ENCODE measurements around the gene DST. TPM values are rescaled to one million over a fixed set of nuclear protein-coding genes. Genes with fewer than 3 reads are reported as not detected.

The DST gene
- total and polyA plus RNA-seq, 4 donors = 47.2 to 578 (median 371) TPM

GRCh38 chr6:56539527-56540105, 103.1 kb downstream of the DST start:
- no peak for DNase-seq
- Histone ChIP-seq H3K27me3 (ENCODE audit: control insufficient read depth in 1 of 2, insufficient read depth in 2 of 2, low read length in 1 of 2) (no peaks in the 10 kb centered on the region), H3K27ac (ENCODE audit: low read depth in 1 of 2, low read length in 2 of 2) (peak overlapping the region in 1 of 2 donors; percentile 57), H3K9me3 (ENCODE audit: control insufficient read depth, low read length) (no peaks in the 10 kb centered on the region), H3K4me3 (ENCODE audit: low read length in 2 of 2) (peak overlapping the region; percentile 83 to 85), H3K4me1 (ENCODE audit: control insufficient read depth in 1 of 2, insufficient read depth in 2 of 2, low read length in 2 of 2) (peaks cover 0 to 6% of the 10 kb centered on the region in 2 donors), H3K36me3 (ENCODE audit: control insufficient read depth in 1 of 2, insufficient read depth in 2 of 2, low read length in 1 of 2) (peaks cover 0 to 6% of the 10 kb centered on the region in 2 donors)
- intact Hi-C loops (cut with DNase I) = loop anchor here (5.0 kb wide), 3 partner anchors 42 to 167 kb away; no protein-coding TSS in a partner anchor
- no peak for ATAC-seq (ENCODE audit: low FRiP score)

GRCh38 chr6:56538851-56539250, 103.8 kb downstream of the DST start:
- Histone ChIP-seq H3K9me3 (ENCODE audit: control insufficient read depth, low read length) (no peaks in the 10 kb centered on the region), H3K4me3 (ENCODE audit: low read length in 2 of 2) (peak overlapping the region in 1 of 2 donors; percentile 80), H3K27ac (ENCODE audit: low read depth in 1 of 2, low read length in 2 of 2) (no peak overlapping the region), H3K36me3 (ENCODE audit: control insufficient read depth in 1 of 2, insufficient read depth in 2 of 2, low read length in 1 of 2) (peaks cover 0 to 8% of the 10 kb centered on the region in 2 donors), H3K4me1 (ENCODE audit: control insufficient read depth in 1 of 2, insufficient read depth in 2 of 2, low read length in 2 of 2) (peaks cover 0 to 10% of the 10 kb centered on the region in 2 donors), H3K27me3 (ENCODE audit: control insufficient read depth in 1 of 2, insufficient read depth in 2 of 2, low read length in 1 of 2) (no peaks in the 10 kb centered on the region)
- WGBS, 2 donors = 13 to 19% methylated on average over 2 of the region's 2 CpGs
- no peak for ATAC-seq (ENCODE audit: low FRiP score)
- no peak for DNase-seq
- intact Hi-C loops (cut with DNase I) = loop anchor here in 1 of 2 donors (5.0 kb wide), 1 partner anchor 57 kb away; no protein-coding TSS in a partner anchor

GRCh38 chr6:56537223-56537770, 105.4 kb downstream of the DST start:
- ATAC-seq (ENCODE audit: low FRiP score) (no peak), DNase-seq (no peak)
- H3K9me3 ChIP-seq (ENCODE audit: control insufficient read depth, low read length) = no peaks in the 10 kb centered on the region
- peak overlapping the region in 1 of 2 donors; percentile 29 for H3K4me3 ChIP-seq (ENCODE audit: low read length in 2 of 2)
- no peak overlapping the region for H3K27ac ChIP-seq (ENCODE audit: low read depth in 1 of 2, low read length in 2 of 2)
- intact Hi-C loops (cut with DNase I) = loop anchor here in 1 of 2 donors (5.0 kb wide), 1 partner anchor 55 kb away; no protein-coding TSS in a partner anchor
- peaks cover 0 to 8% of the 10 kb centered on the region in 2 donors for H3K36me3 ChIP-seq (ENCODE audit: control insufficient read depth in 1 of 2, insufficient read depth in 2 of 2, low read length in 1 of 2)
- H3K4me1 ChIP-seq (ENCODE audit: control insufficient read depth in 1 of 2, insufficient read depth in 2 of 2, low read length in 2 of 2) = peaks cover 0 to 10% of the 10 kb centered on the region in 2 donors
- H3K27me3 ChIP-seq (ENCODE audit: control insufficient read depth in 1 of 2, insufficient read depth in 2 of 2, low read length in 1 of 2) = no peaks in the 10 kb centered on the region

GRCh38 chr6:56536536-56536935, 106.2 kb downstream of the DST start:
- Histone ChIP-seq H3K4me1 (ENCODE audit: control insufficient read depth in 1 of 2, insufficient read depth in 2 of 2, low read length in 2 of 2) (peaks cover 2 to 10% of the 10 kb centered on the region in 2 donors), H3K36me3 (ENCODE audit: control insufficient read depth in 1 of 2, insufficient read depth in 2 of 2, low read length in 1 of 2) (peaks cover 4 to 8% of the 10 kb centered on the region in 2 donors), H3K4me3 (ENCODE audit: low read length in 2 of 2) (no peak overlapping the region), H3K27me3 (ENCODE audit: control insufficient read depth in 1 of 2, insufficient read depth in 2 of 2, low read length in 1 of 2) (no peaks in the 10 kb centered on the region), H3K27ac (ENCODE audit: low read depth in 1 of 2, low read length in 2 of 2) (no peak overlapping the region), H3K9me3 (ENCODE audit: control insufficient read depth, low read length) (no peaks in the 10 kb centered on the region)
- ATAC-seq (ENCODE audit: low FRiP score) (no peak), DNase-seq (no peak)
- 86 to 89% methylated on average over 2 of the region's 2 CpGs for WGBS, 2 donors
- intact Hi-C loops (cut with DNase I) = loop anchor here in 1 of 2 donors (5.0 kb wide), 1 partner anchor 54 kb away; no protein-coding TSS in a partner anchor

GRCh38 chr6:56535626-56536025, 107.1 kb downstream of the DST start:
- ATAC-seq (ENCODE audit: low FRiP score) = no peak
- peaks cover 4 to 8% of the 10 kb centered on the region in 2 donors for H3K36me3 ChIP-seq (ENCODE audit: control insufficient read depth in 1 of 2, insufficient read depth in 2 of 2, low read length in 1 of 2)

GRCh38 chr6:56534680-56535419, 107.8 kb downstream of the DST start:
- Histone ChIP-seq H3K27me3 (ENCODE audit: control insufficient read depth in 1 of 2, insufficient read depth in 2 of 2, low read length in 1 of 2) (no peaks in the 10 kb centered on the region), H3K4me1 (ENCODE audit: control insufficient read depth in 1 of 2, insufficient read depth in 2 of 2, low read length in 2 of 2) (peaks cover 2 to 10% of the 10 kb centered on the region in 2 donors), H3K4me3 (ENCODE audit: low read length in 2 of 2) (no peak overlapping the region), H3K36me3 (ENCODE audit: control insufficient read depth in 1 of 2, insufficient read depth in 2 of 2, low read length in 1 of 2) (peaks cover 4 to 8% of the 10 kb centered on the region in 2 donors), H3K27ac (ENCODE audit: low read depth in 1 of 2, low read length in 2 of 2) (no peak overlapping the region), H3K9me3 (ENCODE audit: control insufficient read depth, low read length) (no peaks in the 10 kb centered on the region)
- WGBS, 2 donors = 87 to 89% methylated on average over 8 of the region's 8 CpGs
- intact Hi-C loops (cut with DNase I) = loop anchor here in 1 of 2 donors (5.0 kb wide), 1 partner anchor 53 kb away; no protein-coding TSS in a partner anchor
- ATAC-seq (ENCODE audit: low FRiP score) (no peak), DNase-seq (no peak)

More at GRCh38 chr6:56535626-56536025, 107.1 kb downstream of the DST start:
- peaks cover 2 to 10% of the 10 kb centered on the region in 2 donors for H3K4me1 ChIP-seq (ENCODE audit: control insufficient read depth in 1 of 2, insufficient read depth in 2 of 2, low read length in 2 of 2)
- H3K4me3 ChIP-seq (ENCODE audit: low read length in 2 of 2) = no peak overlapping the region
- no peak overlapping the region for H3K27ac ChIP-seq (ENCODE audit: low read depth in 1 of 2, low read length in 2 of 2)
- no peaks in the 10 kb centered on the region for H3K9me3 ChIP-seq (ENCODE audit: control insufficient read depth, low read length)
- intact Hi-C loops (cut with DNase I) = loop anchor here in 1 of 2 donors (5.0 kb wide), 1 partner anchor 53 kb away; no protein-coding TSS in a partner anchor
- no peak for DNase-seq
- H3K27me3 ChIP-seq (ENCODE audit: control insufficient read depth in 1 of 2, insufficient read depth in 2 of 2, low read length in 1 of 2) = no peaks in the 10 kb centered on the region

GRCh38 chr6:56532766-56533551, 109.7 kb downstream of the DST start:
- Histone ChIP-seq H3K9me3 (ENCODE audit: control insufficient read depth, low read length) (no peaks in the 10 kb centered on the region), H3K27ac (ENCODE audit: low read depth in 1 of 2, low read length in 2 of 2) (no peak overlapping the region), H3K4me3 (ENCODE audit: low read length in 2 of 2) (no peak overlapping the region), H3K36me3 (ENCODE audit: control insufficient read depth in 1 of 2, insufficient read depth in 2 of 2, low read length in 1 of 2) (peaks cover 4 to 8% of the 10 kb centered on the region in 2 donors), H3K27me3 (ENCODE audit: control insufficient read depth in 1 of 2, insufficient read depth in 2 of 2, low read length in 1 of 2) (no peaks in the 10 kb centered on the region), H3K4me1 (ENCODE audit: control insufficient read depth in 1 of 2, insufficient read depth in 2 of 2, low read length in 2 of 2) (peaks cover 2 to 11% of the 10 kb centered on the region in 2 donors)
- DNase-seq (no peak), ATAC-seq (ENCODE audit: low FRiP score) (no peak)
- 39 to 48% methylated on average over 5 of the region's 5 CpGs for WGBS, 2 donors
- intact Hi-C loops (cut with DNase I) = no loop called here

GRCh38 chr6:56531839-56532595, 110.7 kb downstream of the DST start:
- Histone ChIP-seq H3K4me3 (ENCODE audit: low read length in 2 of 2) (no peak overlapping the region), H3K36me3 (ENCODE audit: control insufficient read depth in 1 of 2, insufficient read depth in 2 of 2, low read length in 1 of 2) (peaks cover 4 to 8% of the 10 kb centered on the region in 2 donors), H3K27ac (ENCODE audit: low read depth in 1 of 2, low read length in 2 of 2) (no peak overlapping the region), H3K4me1 (ENCODE audit: control insufficient read depth in 1 of 2, insufficient read depth in 2 of 2, low read length in 2 of 2) (peaks cover 2 to 7% of the 10 kb centered on the region in 2 donors), H3K9me3 (ENCODE audit: control insufficient read depth, low read length) (no peaks in the 10 kb centered on the region), H3K27me3 (ENCODE audit: control insufficient read depth in 1 of 2, insufficient read depth in 2 of 2, low read length in 1 of 2) (no peaks in the 10 kb centered on the region)
- DNase-seq = no peak
- intact Hi-C loops (cut with DNase I) = no loop called here
- 87 to 92% methylated on average over 5 of the region's 5 CpGs for WGBS, 2 donors
- ATAC-seq (ENCODE audit: low FRiP score) = no peak
